C4-2B (cell line): ENCODE measurements around the gene AFG3L2.

ENCODE experiments used
- CTCF ChIP-seq: fragments of 450-650 bp; conservative IDR thresholded peaks from 2 replicates; pipeline ENCODE4 v1.5.1; 2017; ENCODE audit warnings: mild to moderate bottlenecking
- ZFX ChIP-seq: fragments of 450-650 bp; IDR thresholded peaks from 2 replicates; pipeline ENCODE4 v1.6.1; 2017

- TF ChIP-seq CTCF: no peak
- TF ChIP-seq ZFX: no peak
Measured at GRCh38 chr18:12326711-12327460, 50.1 kb downstream of the AFG3L2 start.
